ENCODE measurements around the gene RNLS. TPM values are rescaled to one million over a fixed set of nuclear protein-coding genes. Genes with fewer than 3 reads are reported as not detected.

Gene RNLS
- total and polyA plus RNA-seq, 2 of the 4 experiments (the other 2 are of a cell fraction): 4.5 to 7.0 TPM

DNA sequence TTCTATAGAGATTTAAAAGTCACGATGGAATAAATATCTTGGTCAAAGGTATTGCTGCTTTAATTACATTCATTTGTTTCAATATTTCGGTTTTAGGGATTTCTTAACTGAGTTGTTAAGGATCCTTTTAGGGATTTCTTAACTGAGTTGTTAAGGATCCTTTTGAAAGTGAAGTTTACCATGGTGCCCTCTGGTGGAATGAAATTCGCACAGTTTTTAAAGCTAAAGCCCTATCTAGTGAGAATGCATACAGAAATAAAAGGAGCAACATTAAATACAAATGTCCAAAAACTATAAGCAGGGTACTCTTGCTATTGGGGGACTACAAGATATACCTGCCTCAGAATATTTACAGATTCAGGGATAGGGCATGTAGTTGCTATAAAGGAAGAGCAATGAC is 193.7 kb downstream of the RNLS start:
- Histone ChIP-seq H4K5ac (ENCODE audit: low read depth, low read length) (no peak overlapping the region), H3K9me1 (ENCODE audit: insufficient read depth, low read length) (no peaks in the 10 kb centered on the region), H3K18ac (ENCODE audit: low read depth, low read length) (no peak overlapping the region), H3K4ac (ENCODE audit: low read depth, low read length) (no peak overlapping the region), H3K9ac (ENCODE audit: low read depth, low read length) (no peak overlapping the region), H3K27me3 (ENCODE audit: control insufficient read depth, insufficient read depth, low read length) (no peaks in the 10 kb centered on the region), H3K9me3 (ENCODE audit: control insufficient read depth, insufficient read depth, low read length) (no peaks in the 10 kb centered on the region), H2AK9ac (replicated peaks; ENCODE audit: low read depth, low read length, poor library complexity) (no peak overlapping the region), H2BK15ac (ENCODE audit: low read depth, low read length) (no peak overlapping the region), H2AK5ac (ENCODE audit: low read depth, low read length) (no peak overlapping the region), H3K14ac (replicated peaks; ENCODE audit: low read depth, low read length) (no peak overlapping the region), H3K27ac (ENCODE audit: insufficient read depth, low read length) (no peak overlapping the region), H2BK20ac (ENCODE audit: low read depth, low read length) (no peak overlapping the region), H2BK120ac (ENCODE audit: low read depth, low read length) (no peak overlapping the region), H3K36me3 (ENCODE audit: control insufficient read depth, insufficient read depth, low read length) (no peaks in the 10 kb centered on the region), H3K4me1 (ENCODE audit: control insufficient read depth, insufficient read depth, low read length) (peaks cover 2% of the 10 kb centered on the region; the same call in 1 of the 2 replicates), H3K4me2 (ENCODE audit: low read depth, low read length) (no peak overlapping the region), H4K8ac (ENCODE audit: low read depth in 2 of 2, low read length in 2 of 2) (no peak overlapping the region), H3K23ac (ENCODE audit: low read depth, low read length) (no peak overlapping the region), H3K4me3 (ENCODE audit: insufficient read depth, low read depth, low read length) (no peak overlapping the region), H2BK5ac (ENCODE audit: low read depth, low read length, poor library complexity, severe bottlenecking) (no peak overlapping the region), H2AFZ (replicated peaks; ENCODE audit: low read length, poor library complexity) (no peak overlapping the region), H4K91ac (ENCODE audit: insufficient read depth, low read depth, low read length) (no peak overlapping the region), H4K20me1 (ENCODE audit: insufficient read depth, low read length) (no peaks in the 10 kb centered on the region), H3K79me1 (ENCODE audit: low read depth in 1 of 2, low read length in 2 of 2) (no peaks in the 10 kb centered on the region), H3K56ac (ENCODE audit: extremely low read depth, insufficient read depth, low read length) (no peak overlapping the region)
- WGBS, 2 experiments (ENCODE audit: extremely low coverage in 2 of 2, insufficient read length in 1 of 2): no CpG with 5 or more reads among the region's 3 CpGs
- TF ChIP-seq, protein P1, sequence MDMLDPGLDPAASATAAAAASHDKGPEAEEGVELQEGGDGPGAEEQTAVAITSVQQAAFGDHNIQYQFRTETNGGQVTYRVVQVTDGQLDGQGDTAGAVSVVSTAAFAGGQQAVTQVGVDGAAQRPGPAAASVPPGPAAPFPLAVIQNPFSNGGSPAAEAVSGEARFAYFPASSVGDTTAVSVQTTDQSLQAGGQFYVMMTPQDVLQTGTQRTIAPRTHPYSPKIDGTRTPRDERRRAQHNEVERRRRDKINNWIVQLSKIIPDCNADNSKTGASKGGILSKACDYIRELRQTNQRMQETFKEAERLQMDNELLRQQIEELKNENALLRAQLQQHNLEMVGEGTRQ (IDR thresholded peaks at IDR 0.05; ENCODE audit: low read depth, low read length): no peak
- TF ChIP-seq RCOR1 (IDR thresholded peaks at IDR 0.05; ENCODE audit: insufficient replicate concordance, low read length): no peak
- peak; percentile 78 for TF ChIP-seq RAD21 (IDR thresholded peaks at IDR 0.05; ENCODE audit: low read length)
- TF ChIP-seq SMC3 (IDR thresholded peaks at IDR 0.05; ENCODE audit: low read depth, low read length): peak; percentile 95
- TF ChIP-seq NFE2L2 (IDR thresholded peaks at IDR 0.05; ENCODE audit: low read depth, low read length): no peak
- no peak for TF ChIP-seq BHLHE40 (IDR thresholded peaks at IDR 0.05; ENCODE audit: low read depth, low read length)
- TF ChIP-seq, protein P2, sequence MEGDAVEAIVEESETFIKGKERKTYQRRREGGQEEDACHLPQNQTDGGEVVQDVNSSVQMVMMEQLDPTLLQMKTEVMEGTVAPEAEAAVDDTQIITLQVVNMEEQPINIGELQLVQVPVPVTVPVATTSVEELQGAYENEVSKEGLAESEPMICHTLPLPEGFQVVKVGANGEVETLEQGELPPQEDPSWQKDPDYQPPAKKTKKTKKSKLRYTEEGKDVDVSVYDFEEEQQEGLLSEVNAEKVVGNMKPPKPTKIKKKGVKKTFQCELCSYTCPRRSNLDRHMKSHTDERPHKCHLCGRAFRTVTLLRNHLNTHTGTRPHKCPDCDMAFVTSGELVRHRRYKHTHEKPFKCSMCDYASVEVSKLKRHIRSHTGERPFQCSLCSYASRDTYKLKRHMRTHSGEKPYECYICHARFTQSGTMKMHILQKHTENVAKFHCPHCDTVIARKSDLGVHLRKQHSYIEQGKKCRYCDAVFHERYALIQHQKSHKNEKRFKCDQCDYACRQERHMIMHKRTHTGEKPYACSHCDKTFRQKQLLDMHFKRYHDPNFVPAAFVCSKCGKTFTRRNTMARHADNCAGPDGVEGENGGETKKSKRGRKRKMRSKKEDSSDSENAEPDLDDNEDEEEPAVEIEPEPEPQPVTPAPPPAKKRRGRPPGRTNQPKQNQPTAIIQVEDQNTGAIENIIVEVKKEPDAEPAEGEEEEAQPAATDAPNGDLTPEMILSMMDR (conservative IDR thresholded peaks at IDR 0.05; ENCODE audit: low read depth, low read length): peak; percentile 74
- TF ChIP-seq, protein P3, sequence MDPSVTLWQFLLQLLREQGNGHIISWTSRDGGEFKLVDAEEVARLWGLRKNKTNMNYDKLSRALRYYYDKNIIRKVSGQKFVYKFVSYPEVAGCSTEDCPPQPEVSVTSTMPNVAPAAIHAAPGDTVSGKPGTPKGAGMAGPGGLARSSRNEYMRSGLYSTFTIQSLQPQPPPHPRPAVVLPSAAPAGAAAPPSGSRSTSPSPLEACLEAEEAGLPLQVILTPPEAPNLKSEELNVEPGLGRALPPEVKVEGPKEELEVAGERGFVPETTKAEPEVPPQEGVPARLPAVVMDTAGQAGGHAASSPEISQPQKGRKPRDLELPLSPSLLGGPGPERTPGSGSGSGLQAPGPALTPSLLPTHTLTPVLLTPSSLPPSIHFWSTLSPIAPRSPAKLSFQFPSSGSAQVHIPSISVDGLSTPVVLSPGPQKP (IDR thresholded peaks at IDR 0.05; ENCODE audit: borderline replicate concordance, low read depth, low read length): no peak
- TF ChIP-seq FOS (IDR thresholded peaks at IDR 0.05; ENCODE audit: low read depth, low read length): no peak
- no peak for TF ChIP-seq CHD1 (IDR thresholded peaks at IDR 0.05; ENCODE audit: low read depth, low read length)
- TF ChIP-seq CEBPB (IDR thresholded peaks at IDR 0.05; ENCODE audit: low read depth, low read length): no peak
- TF ChIP-seq MXI1 (IDR thresholded peaks at IDR 0.05; ENCODE audit: borderline replicate concordance, low read depth, low read length): no peak
- no peak for TF ChIP-seq RFX5 (IDR thresholded peaks at IDR 0.05; ENCODE audit: low read depth, low read length)
- TF ChIP-seq MAZ (IDR thresholded peaks at IDR 0.05; ENCODE audit: borderline replicate concordance, low read depth, low read length): no peak
- TF ChIP-seq POLR2A (IDR thresholded peaks at IDR 0.05; ENCODE audit: low read depth, low read length): no peak
- TF ChIP-seq MAFK (IDR thresholded peaks at IDR 0.05; ENCODE audit: low read depth, low read length): no peak
- POLR2A ChIA-PET (ENCODE audit: unreplicated experiment): interaction anchor here (1.1 to 1.5 kb wide), 2 partner anchors 326 to 528 kb away, joined by 3 read pairs; no protein-coding TSS in a partner anchor
- ATAC-seq (ENCODE audit: low read depth): peak; percentile 72
- DNase-seq: peak; percentile 73
- BruUV-seq (replicated peaks): no TSS peak
- CTCF ChIA-PET: interaction anchor here (0.6 to 2.5 kb wide), 9 partner anchors 10 to 539 kb away, joined by 3 to 9 read pairs (median 3); no protein-coding TSS in a partner anchor
- dilution Hi-C loops (cut with HindIII; ENCODE audit: low sequenced_read_pairs, unreplicated experiment): no loop called here
- in situ Hi-C loops (cut with MboI; ENCODE audit: low sequenced_read_pairs): loop anchor here (5.0 kb wide), 1 partner anchor 527 kb away; the partner anchor contains the start of genes KLLN and PTEN
- intact Hi-C loops (cut with micrococcal nuclease): loop anchor here (1.0 to 10.0 kb wide), 7 partner anchors 164 to 732 kb away; partner anchors contain the start of genes KLLN, PAPSS2 and PTEN

Measured in IMR-90 (cell line).